VCaP (cell line): ENCODE measurements around the gene SRSF3.
"Not testable (repeated sequence)": the region's sequence is repeated elsewhere in the genome, so short reads cannot be mapped to it uniquely, and the experiment has no call there.

ENCODE experiments used
- H3K27ac ChIP-seq: fragments of 450-650 bp; 2 replicates; pipeline ENCODE4 v1.5.1; 2017
- TF ChIP-seq, protein P1 (sequence below): fragments of 450-650 bp; conservative IDR thresholded peaks from 2 replicates; pipeline ENCODE4 v1.5.1; 2017; ENCODE audit warnings: mild to moderate bottlenecking, moderate library complexity

Gene SRSF3

DNA sequence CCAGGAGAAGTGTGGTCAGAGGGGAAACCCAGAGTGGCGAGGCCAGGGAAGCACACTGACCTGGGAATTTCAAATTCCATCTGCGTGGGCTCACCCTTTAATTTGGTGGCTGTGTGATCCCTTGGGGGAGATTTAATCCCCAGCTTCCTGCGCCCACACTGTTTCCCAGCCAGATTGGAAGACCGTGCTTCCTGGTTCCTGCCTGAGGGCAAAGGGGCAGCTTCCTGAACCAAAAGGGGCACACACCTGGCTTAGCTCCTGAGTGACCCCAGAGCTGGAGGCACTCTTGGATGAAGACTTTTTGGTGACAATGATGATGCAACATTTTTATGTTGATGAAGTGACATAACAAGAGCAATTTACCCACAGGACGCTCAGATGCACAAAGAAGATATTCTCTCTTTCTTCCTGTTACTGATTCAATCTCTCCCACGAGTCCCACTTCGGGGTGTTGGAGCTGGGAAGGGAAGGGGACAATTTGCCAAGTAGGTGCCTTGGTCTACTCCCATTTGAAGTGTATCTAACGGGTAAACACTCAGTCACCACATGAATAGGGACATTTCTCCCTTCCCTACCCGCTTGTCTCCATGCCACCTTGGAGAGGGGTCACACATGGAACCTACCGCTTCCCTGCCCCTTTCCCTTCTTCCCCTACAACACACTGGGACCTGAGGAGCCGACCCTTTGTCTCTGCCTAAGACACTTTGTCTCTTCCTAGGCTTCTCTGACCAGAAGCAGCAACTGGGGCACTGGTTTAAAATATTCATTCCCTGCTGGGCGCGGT is 55.7 kb downstream of the SRSF3 start:
- no peak overlapping the region for H3K27ac ChIP-seq
- TF ChIP-seq, protein P1, sequence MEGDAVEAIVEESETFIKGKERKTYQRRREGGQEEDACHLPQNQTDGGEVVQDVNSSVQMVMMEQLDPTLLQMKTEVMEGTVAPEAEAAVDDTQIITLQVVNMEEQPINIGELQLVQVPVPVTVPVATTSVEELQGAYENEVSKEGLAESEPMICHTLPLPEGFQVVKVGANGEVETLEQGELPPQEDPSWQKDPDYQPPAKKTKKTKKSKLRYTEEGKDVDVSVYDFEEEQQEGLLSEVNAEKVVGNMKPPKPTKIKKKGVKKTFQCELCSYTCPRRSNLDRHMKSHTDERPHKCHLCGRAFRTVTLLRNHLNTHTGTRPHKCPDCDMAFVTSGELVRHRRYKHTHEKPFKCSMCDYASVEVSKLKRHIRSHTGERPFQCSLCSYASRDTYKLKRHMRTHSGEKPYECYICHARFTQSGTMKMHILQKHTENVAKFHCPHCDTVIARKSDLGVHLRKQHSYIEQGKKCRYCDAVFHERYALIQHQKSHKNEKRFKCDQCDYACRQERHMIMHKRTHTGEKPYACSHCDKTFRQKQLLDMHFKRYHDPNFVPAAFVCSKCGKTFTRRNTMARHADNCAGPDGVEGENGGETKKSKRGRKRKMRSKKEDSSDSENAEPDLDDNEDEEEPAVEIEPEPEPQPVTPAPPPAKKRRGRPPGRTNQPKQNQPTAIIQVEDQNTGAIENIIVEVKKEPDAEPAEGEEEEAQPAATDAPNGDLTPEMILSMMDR = no peak

DNA sequence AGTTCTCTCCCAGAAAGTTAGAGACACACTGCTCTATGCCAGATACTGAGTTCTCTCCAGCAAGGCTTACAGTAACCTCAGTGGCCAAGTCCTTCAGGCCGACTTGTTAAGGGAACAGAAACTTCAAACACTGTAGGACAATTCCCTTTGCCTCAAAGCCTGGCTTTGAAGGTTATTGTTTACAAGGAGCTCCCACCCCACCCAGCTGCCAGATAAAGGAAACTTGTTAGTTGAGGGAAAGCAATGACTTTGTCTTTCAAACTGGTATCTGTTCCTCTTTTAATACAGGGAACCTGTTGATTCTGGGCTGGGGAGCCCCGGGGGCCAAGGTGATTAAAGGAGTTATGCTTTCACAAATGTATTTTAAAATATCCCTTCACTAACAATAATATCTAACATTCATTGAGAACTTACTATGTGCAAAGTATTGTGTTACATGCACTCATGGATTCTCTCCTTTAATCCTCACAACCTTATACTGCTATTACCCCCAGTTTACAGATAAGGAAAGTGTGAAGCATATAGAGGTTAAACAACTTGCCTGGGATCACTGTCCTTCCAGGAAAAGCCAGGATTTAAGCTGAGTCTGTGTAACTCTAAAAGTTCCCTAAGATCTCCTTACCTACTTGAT is 56.8 kb downstream of the SRSF3 start:
- no peak overlapping the region for H3K27ac ChIP-seq
- TF ChIP-seq, protein P1 = no peak

DNA sequence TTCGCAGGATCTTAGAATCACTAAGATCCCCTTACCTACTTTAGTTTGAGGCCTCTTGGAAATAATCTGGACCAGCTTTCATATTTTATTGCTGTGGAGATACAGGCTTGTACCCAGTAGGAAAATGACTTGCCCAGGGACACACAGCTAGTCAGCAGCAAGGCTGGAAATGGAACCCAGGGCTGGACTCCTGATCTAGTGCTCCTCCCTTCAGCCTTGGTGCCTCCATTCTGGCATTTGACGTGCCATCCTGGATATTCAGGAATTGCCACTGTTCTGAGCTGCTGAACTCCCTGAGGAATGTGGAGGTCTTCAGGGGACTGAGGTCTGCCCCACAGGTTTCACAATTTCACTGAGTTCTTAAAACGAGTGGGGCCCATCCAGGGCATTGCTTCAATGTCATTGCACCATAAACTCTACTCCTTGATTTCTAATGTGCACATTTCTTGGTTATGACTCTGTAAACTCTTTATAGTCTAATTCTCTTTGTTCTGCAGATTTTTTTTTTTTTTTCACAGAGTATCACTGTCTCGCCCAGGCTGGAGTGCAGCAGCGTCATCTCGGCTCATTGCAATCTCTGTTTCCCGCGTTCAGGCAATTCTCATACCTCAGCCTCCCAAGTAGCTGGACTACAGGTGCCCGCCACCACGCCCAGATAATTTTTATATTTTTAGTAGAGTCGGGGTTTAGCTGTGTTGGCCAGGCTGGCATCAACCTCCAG is 57.7 kb downstream of the SRSF3 start:
- TF ChIP-seq, protein P1 = no peak
- H3K27ac ChIP-seq = no peak overlapping the region

DNA sequence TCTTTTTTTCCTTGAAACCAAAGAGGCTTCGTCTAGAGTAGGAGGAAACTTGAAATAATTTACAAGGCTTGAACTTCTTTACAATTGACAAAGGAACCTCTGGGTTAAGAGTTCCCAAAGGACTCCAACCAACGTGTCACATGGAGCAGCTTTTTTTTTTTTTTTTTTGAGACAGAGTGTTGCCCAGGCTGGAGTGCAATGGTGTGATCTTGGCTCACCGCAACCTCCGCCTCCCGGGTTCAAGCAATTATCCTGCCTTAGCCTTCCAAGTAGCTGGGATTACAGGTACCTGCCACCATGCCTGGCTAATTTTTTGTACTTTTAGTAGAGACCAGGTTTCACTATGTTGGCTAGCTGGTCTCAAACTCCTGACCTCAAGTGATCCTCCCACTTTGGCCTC is 60.3 kb downstream of the SRSF3 start:
- H3K27ac ChIP-seq = not testable (repeated sequence)
